HCT116 (cell line): ENCODE results near the gene DEPDC7.

Source experiments
- EZH2 ChIP-seq: fragments of 200-600 bp; sonication (generic); IDR thresholded peaks from 2 replicates; pipeline ENCODE4 v1.6.1; 2017; ENCODE audit warnings: antibody characterized with exemption, mixed run types
- JUND ChIP-seq: IDR thresholded peaks from 2 replicates; pipeline ENCODE4 v1.6.1; 2012
- REST ChIP-seq: IDR thresholded peaks from 2 replicates; pipeline ENCODE4 v1.6.1; 2012; ENCODE audit warnings: low read depth
- SRF ChIP-seq: IDR thresholded peaks from 2 replicates; pipeline ENCODE4 v1.6.1; 2012; ENCODE audit warnings: low read depth
- TF ChIP-seq, protein P1 (sequence below), 3 experiments: fragments of 200-600 bp in 1 of 3; sonication (generic) in 1 of 3; IDR thresholded peaks in 2 of 3; conservative IDR thresholded peaks in 1 of 3; 2 replicates each; pipeline ENCODE4 v1.5.1; 2012 to 2017; ENCODE audit warnings: low read depth in 2 of 3, low read length in 2 of 3, antibody characterized with exemption in 1 of 3, borderline replicate concordance in 1 of 3, control low read depth in 1 of 3, mild to moderate bottlenecking in 1 of 3, mixed read lengths in 1 of 3, mixed run types in 1 of 3, moderate library complexity in 1 of 3; ENCODE audit not compliant: insufficient read depth in 1 of 3

- TF ChIP-seq EZH2 = no peak
- TF ChIP-seq, protein P1, sequence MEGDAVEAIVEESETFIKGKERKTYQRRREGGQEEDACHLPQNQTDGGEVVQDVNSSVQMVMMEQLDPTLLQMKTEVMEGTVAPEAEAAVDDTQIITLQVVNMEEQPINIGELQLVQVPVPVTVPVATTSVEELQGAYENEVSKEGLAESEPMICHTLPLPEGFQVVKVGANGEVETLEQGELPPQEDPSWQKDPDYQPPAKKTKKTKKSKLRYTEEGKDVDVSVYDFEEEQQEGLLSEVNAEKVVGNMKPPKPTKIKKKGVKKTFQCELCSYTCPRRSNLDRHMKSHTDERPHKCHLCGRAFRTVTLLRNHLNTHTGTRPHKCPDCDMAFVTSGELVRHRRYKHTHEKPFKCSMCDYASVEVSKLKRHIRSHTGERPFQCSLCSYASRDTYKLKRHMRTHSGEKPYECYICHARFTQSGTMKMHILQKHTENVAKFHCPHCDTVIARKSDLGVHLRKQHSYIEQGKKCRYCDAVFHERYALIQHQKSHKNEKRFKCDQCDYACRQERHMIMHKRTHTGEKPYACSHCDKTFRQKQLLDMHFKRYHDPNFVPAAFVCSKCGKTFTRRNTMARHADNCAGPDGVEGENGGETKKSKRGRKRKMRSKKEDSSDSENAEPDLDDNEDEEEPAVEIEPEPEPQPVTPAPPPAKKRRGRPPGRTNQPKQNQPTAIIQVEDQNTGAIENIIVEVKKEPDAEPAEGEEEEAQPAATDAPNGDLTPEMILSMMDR (IDR thresholded peaks at IDR 0.05 in 2 of 3, conservative IDR thresholded peaks at IDR 0.05 in 1 of 3; ENCODE audit: borderline replicate concordance in 1 of 3, insufficient read depth in 1 of 3, low read depth in 2 of 3, low read length in 2 of 3) = no peak
- TF ChIP-seq REST = no peak
- TF ChIP-seq SRF = no peak
- no peak for TF ChIP-seq JUND
These were observed 32.2 kb upstream of the DEPDC7 start for GRCh38 chr11:32983506-32983905.
